DOHH2 (cell line): Measurements from ENCODE around the gene TEKT5.

ENCODE experiments used
- H3F3A ChIP-seq: fragments of 200-600 bp; sonication (generic), shearing (Covaris generic); 2 replicates; pipeline ENCODE4 v1.6.0; 2016; ENCODE audit warnings: antibody characterized with exemption, mild to moderate bottlenecking; ENCODE audit not compliant: control insufficient read depth, insufficient read depth
- H3K27ac ChIP-seq: fragments of 200-600 bp; sonication (generic); 2 replicates; pipeline ENCODE4 v1.5.1; 2014; ENCODE audit warnings: low read depth, mild to moderate bottlenecking, low read length, moderate library complexity
- H3K27me3 ChIP-seq: fragments of 200-600 bp; sonication (generic); 2 replicates; pipeline ENCODE4 v1.6.1; 2014; ENCODE audit warnings: mild to moderate bottlenecking, low read length, mixed read lengths; ENCODE audit not compliant: control insufficient read depth
- H3K36me3 ChIP-seq: fragments of 200-600 bp; sonication (generic); 2 replicates; pipeline ENCODE4 v1.6.1; 2014; ENCODE audit warnings: mild to moderate bottlenecking, low read length, moderate library complexity, mixed read lengths; ENCODE audit not compliant: control insufficient read depth
- H3K4me1 ChIP-seq: fragments of 200-600 bp; sonication (generic); 2 replicates; pipeline ENCODE4 v1.6.1; 2014; ENCODE audit warnings: mild to moderate bottlenecking, low read length, mixed read lengths; ENCODE audit not compliant: control insufficient read depth
- H3K4me2 ChIP-seq: fragments of 200-600 bp; sonication (generic); 2 replicates; pipeline ENCODE4 v1.6.0; 2014; ENCODE audit warnings: mild to moderate bottlenecking, low read length, moderate library complexity
- H3K4me3 ChIP-seq: fragments of 200-600 bp; sonication (generic); 2 replicates; pipeline ENCODE4 v1.5.1; 2014; ENCODE audit warnings: mild to moderate bottlenecking, low read length, mixed read lengths
- H3K79me2 ChIP-seq: fragments of 200-600 bp; sonication (generic); 2 replicates; pipeline ENCODE4 v1.6.1; 2014; ENCODE audit warnings: mild to moderate bottlenecking, low read length, mixed read lengths; ENCODE audit not compliant: control insufficient read depth
- H3K9me2 ChIP-seq: fragments of 200-600 bp; sonication (generic); replicated peaks from 2 replicates; pipeline ENCODE4 v1.6.1; 2014; ENCODE audit warnings: mild to moderate bottlenecking, low read length, mixed read lengths; ENCODE audit not compliant: control insufficient read depth
- H3K9me3 ChIP-seq: fragments of 200-600 bp; sonication (generic); 2 replicates; pipeline ENCODE4 v1.6.1; 2014; ENCODE audit warnings: antibody characterized with exemption, low read length, mixed read lengths; ENCODE audit not compliant: control insufficient read depth, insufficient read depth
- H4K20me1 ChIP-seq: fragments of 200-600 bp; sonication (generic); 2 replicates; pipeline ENCODE4 v1.6.0; 2014; ENCODE audit warnings: low read depth, mild to moderate bottlenecking, antibody characterized with exemption, low read length, moderate library complexity; ENCODE audit not compliant: control insufficient read depth, insufficient read depth
- EZH2phosphoT487 ChIP-seq: fragments of 200-600 bp; sonication (generic); IDR thresholded peaks from 2 replicates; pipeline ENCODE4 v1.6.1; 2017; ENCODE audit warnings: borderline replicate concordance, mild to moderate bottlenecking, antibody characterized with exemption, low read length, moderate library complexity, mixed read lengths
- TF ChIP-seq, protein P1 (sequence below): fragments of 200-600 bp; sonication (generic); IDR thresholded peaks from one replicate; pipeline ENCODE4 v1.5.1; 2014; ENCODE audit warnings: antibody characterized with exemption, mild to moderate bottlenecking, low read depth, low read length; ENCODE audit not compliant: poor library complexity, severe bottlenecking

Gene TEKT5

DNA sequence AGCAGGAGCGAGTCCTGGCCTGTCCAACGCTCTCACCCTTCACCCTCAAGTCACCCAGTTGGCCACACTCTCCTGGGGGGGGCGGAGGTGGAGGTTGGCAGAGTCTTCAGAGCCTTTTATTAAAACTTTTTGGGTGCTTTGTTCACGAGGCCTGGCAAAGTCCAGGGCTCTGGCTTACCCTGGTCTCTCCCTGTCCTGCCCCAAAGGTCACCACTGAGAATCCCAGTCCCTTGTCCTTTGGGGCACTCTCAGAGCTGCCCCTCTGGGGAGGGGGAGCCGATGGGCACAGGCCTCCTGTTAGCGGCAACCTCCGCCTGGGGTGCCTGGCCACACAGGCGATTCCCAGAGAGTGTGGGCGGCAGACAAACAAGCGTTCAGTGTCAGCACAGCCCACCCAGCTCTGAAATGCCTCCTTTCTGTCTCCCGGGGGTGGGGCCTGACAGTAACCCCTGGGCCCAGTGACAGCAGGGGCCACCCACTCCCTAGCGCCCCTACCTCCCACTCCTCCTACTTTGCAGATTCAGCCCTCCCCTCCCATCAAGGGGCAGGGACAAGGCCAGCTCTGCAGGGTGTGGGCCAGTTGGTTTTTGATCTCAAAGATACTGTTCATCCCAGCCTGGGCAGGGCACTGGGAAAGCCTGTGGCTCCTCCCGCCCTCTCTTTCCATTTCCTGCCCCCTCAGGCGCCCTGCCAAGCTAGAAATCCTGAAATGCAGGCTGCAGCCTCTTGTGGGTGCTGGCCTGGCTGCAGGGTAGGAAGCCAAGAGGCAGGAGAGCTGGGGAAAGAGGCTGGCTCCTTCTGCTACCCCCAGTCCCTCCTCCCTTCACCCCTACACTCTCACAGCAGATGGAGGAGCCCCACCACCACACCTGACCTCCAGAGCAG, 77.7 kb downstream of the TEKT5 start:
- H3K4me2 ChIP-seq: no peak overlapping the region
- H3K4me3 ChIP-seq: no peak overlapping the region

DNA sequence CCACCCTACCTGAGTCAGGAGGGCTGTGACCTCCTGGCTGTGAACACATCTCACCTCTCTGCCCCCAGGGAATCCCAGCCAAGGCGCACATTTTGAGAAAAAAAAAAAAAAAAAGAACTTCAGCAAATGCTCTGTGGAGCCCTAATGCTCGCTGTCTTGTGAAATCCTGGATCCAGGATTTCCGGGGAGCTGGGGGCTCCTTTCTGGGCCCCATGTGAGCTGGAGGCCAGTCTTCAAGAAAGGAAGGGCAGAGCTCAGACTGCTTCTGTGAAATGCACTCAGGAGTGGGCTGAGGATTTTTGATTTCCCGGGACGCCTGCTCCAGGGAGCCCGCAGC, 78.3 kb downstream of the TEKT5 start:
- TF ChIP-seq EZH2phosphoT487: no peak
- TF ChIP-seq, protein P1, sequence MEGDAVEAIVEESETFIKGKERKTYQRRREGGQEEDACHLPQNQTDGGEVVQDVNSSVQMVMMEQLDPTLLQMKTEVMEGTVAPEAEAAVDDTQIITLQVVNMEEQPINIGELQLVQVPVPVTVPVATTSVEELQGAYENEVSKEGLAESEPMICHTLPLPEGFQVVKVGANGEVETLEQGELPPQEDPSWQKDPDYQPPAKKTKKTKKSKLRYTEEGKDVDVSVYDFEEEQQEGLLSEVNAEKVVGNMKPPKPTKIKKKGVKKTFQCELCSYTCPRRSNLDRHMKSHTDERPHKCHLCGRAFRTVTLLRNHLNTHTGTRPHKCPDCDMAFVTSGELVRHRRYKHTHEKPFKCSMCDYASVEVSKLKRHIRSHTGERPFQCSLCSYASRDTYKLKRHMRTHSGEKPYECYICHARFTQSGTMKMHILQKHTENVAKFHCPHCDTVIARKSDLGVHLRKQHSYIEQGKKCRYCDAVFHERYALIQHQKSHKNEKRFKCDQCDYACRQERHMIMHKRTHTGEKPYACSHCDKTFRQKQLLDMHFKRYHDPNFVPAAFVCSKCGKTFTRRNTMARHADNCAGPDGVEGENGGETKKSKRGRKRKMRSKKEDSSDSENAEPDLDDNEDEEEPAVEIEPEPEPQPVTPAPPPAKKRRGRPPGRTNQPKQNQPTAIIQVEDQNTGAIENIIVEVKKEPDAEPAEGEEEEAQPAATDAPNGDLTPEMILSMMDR: no peak
- Histone ChIP-seq H3K27ac (no peak overlapping the region), H3K4me3 (no peak overlapping the region), H3F3A (no peaks in the 10 kb centered on the region), H3K9me3 (no peaks in the 10 kb centered on the region), H3K4me2 (no peak overlapping the region), H4K20me1 (no peaks in the 10 kb centered on the region), H3K9me2 (no peaks in the 10 kb centered on the region), H3K4me1 (no peaks in the 10 kb centered on the region), H3K27me3 (peaks cover 17% of the 10 kb centered on the region), H3K36me3 (no peaks in the 10 kb centered on the region), H3K79me2 (no peaks in the 10 kb centered on the region)

More for the DNA sequence above, 77.7 kb downstream of the TEKT5 start:
- Histone ChIP-seq H3K4me1 (no peaks in the 10 kb centered on the region), H3K27me3 (peaks cover 17% of the 10 kb centered on the region), H4K20me1 (no peaks in the 10 kb centered on the region), H3F3A (no peaks in the 10 kb centered on the region), H3K9me3 (no peaks in the 10 kb centered on the region), H3K27ac (no peak overlapping the region), H3K79me2 (no peaks in the 10 kb centered on the region), H3K9me2 (no peaks in the 10 kb centered on the region), H3K36me3 (no peaks in the 10 kb centered on the region)
- TF ChIP-seq EZH2phosphoT487: no peak
- TF ChIP-seq, protein P1: no peak

GRCh38 chr16:10614685-10615084, 80.0 kb downstream of the TEKT5 start:
- no peaks in the 10 kb centered on the region for H3K4me1 ChIP-seq
- TF ChIP-seq, protein P1: no peak
- no peak for TF ChIP-seq EZH2phosphoT487
- H3K27me3 ChIP-seq: peaks cover 17% of the 10 kb centered on the region
- no peaks in the 10 kb centered on the region for H4K20me1 ChIP-seq
- H3K9me2 ChIP-seq: no peaks in the 10 kb centered on the region
- H3K27ac ChIP-seq: no peak overlapping the region
- no peaks in the 10 kb centered on the region for H3K36me3 ChIP-seq
- no peak overlapping the region for H3K4me3 ChIP-seq
- no peaks in the 10 kb centered on the region for H3K9me3 ChIP-seq
- H3K79me2 ChIP-seq: no peaks in the 10 kb centered on the region
- no peaks in the 10 kb centered on the region for H3F3A ChIP-seq
- no peak overlapping the region for H3K4me2 ChIP-seq
